Suprapubic skin (tissue), 3 donors: Measurements from ENCODE around the gene TUBB6.

Experiments used
- CTCF ChIP-seq, 2 donors: fragments of 200-600 bp in 1 of 2; fragments of 450-650 bp in 1 of 2; sonication (generic) in 1 of 2; IDR thresholded peaks; one replicate each; pipeline ENCODE4 v1.5.1; 2016 to 2019; ENCODE audit warnings: antibody characterized with exemption in 2 of 2, mild to moderate bottlenecking in 1 of 2, moderate library complexity in 1 of 2
- POLR2A ChIP-seq, 2 donors: fragments of 450-650 bp; IDR thresholded peaks; one replicate each; pipeline ENCODE4 v1.6.1; 2017; ENCODE audit warnings: antibody characterized with exemption in 2 of 2, mild to moderate bottlenecking in 2 of 2, moderate library complexity in 2 of 2

- no peak for TF ChIP-seq CTCF (IDR thresholded peaks at IDR 0.05)
- peak in 1 of 2 donors; percentile 36 for TF ChIP-seq POLR2A (IDR thresholded peaks at IDR 0.05)
Observed at GRCh38 chr18:12278741-12279682, 29.0 kb upstream of the TUBB6 start.
